Lower lobe of right lung (tissue), 2 donors: ENCODE measurements around the gene SMG9. TPM values are rescaled to one million over a fixed set of nuclear protein-coding genes. Genes with fewer than 3 reads are reported as not detected.
"Not testable (repeated sequence)": the region's sequence is repeated elsewhere in the genome, so short reads cannot be mapped to it uniquely, and the experiment has no call there.

ENCODE experiments used
- ATAC-seq, 2 donors: fragments of 200-7000 bp; cut with Tn5 transposase; one replicate each; pipeline ENCODE4 v1.9.1; 2020 to 2022; ENCODE audit warnings: mild to moderate bottlenecking in 2 of 2, moderate library complexity in 2 of 2
- DNase-seq: peaks from one replicate; pipeline ENCODE4 v3.0.0-alpha.2; 2020
- H3K27ac ChIP-seq: fragments of 200-600 bp; one replicate; pipeline ENCODE4 v1.8.0; 2022
- H3K27me3 ChIP-seq: fragments of 200-600 bp; one replicate; pipeline ENCODE4 v1.8.0; 2022; ENCODE audit warnings: low read depth
- H3K36me3 ChIP-seq: fragments of 200-600 bp; one replicate; pipeline ENCODE4 v1.8.0; 2022; ENCODE audit warnings: mild to moderate bottlenecking
- H3K4me1 ChIP-seq: fragments of 200-600 bp; one replicate; pipeline ENCODE4 v1.8.0; 2022
- H3K4me3 ChIP-seq: fragments of 200-600 bp; one replicate; pipeline ENCODE4 v1.8.0; 2022; ENCODE audit warnings: mild to moderate bottlenecking
- H3K9me3 ChIP-seq: fragments of 200-600 bp; one replicate; pipeline ENCODE4 v1.8.0; 2022
- CTCF ChIP-seq: fragments of 200-600 bp; IDR thresholded peaks from one replicate; pipeline ENCODE4 v1.8.0; 2022; ENCODE audit warnings: antibody characterized with exemption, mild to moderate bottlenecking
- intact Hi-C: fragments of 100-400 bp; cut with DNase I; formaldehyde crosslinking; loops from one replicate; pipeline ENCODE4 v1.11.0; 2022
- total RNA-seq: library from RNA; stranded (reverse); fragmentation: NEBNext Ultra II Directional; extraction: Animal tissue kit (Norgen Biotek cat#: 25700); gene quantifications from one replicate; pipeline ENCODE4 v1.2.1, GENCODE V29; 2021
- donor health status: DM: no; HTN: yes; CAD: no; lungs with severe emphysema.

SMG9 gene
- total RNA-seq, 1 donor from 2014 or later, result 47.3 TPM

- intact Hi-C loops, result no loop called here
- peak in 1 of 2 donors; percentile 18 for ATAC-seq
- peaks cover 15% of the 10 kb centered on the region for H3K9me3 ChIP-seq
- peak; percentile 59 for DNase-seq
- no peaks in the 10 kb centered on the region for H3K27me3 ChIP-seq
- TF ChIP-seq CTCF, result no peak
- H3K36me3 ChIP-seq, result no peaks in the 10 kb centered on the region
- no peak overlapping the region for H3K4me3 ChIP-seq
- H3K4me1 ChIP-seq, result no peaks in the 10 kb centered on the region
- H3K27ac ChIP-seq, result no peak overlapping the region
Measured at GRCh38 chr19:43688059-43688701, 66.6 kb downstream of the SMG9 start.

GRCh38 chr19:43687660-43687997 is 67.1 kb downstream of the SMG9 start:
- Histone ChIP-seq H3K36me3 (no peaks in the 10 kb centered on the region), H3K4me1 (no peaks in the 10 kb centered on the region), H3K4me3 (no peak overlapping the region), H3K9me3 (peaks cover 15% of the 10 kb centered on the region), H3K27ac (no peak overlapping the region), H3K27me3 (no peaks in the 10 kb centered on the region)
- intact Hi-C loops, result no loop called here
- ATAC-seq (peak; percentile 15 to 23), DNase-seq (no peak)
- no peak for TF ChIP-seq CTCF

GRCh38 chr19:43684326-43684725 is 70.4 kb downstream of the SMG9 start:
- ATAC-seq, result no peak
- Histone ChIP-seq H3K9me3 (no peaks in the 10 kb centered on the region), H3K27ac (no peak overlapping the region), H3K27me3 (no peaks in the 10 kb centered on the region), H3K4me1 (no peaks in the 10 kb centered on the region), H3K36me3 (no peaks in the 10 kb centered on the region), H3K4me3 (no peak overlapping the region)
- DNase-seq, result no peak
- no peak for TF ChIP-seq CTCF
- intact Hi-C loops, result no loop called here

GRCh38 chr19:43683905-43684304 is 70.9 kb downstream of the SMG9 start:
- ATAC-seq (no peak), DNase-seq (no peak)
- Histone ChIP-seq H3K9me3 (no peaks in the 10 kb centered on the region), H3K4me3 (no peak overlapping the region), H3K27me3 (no peaks in the 10 kb centered on the region), H3K36me3 (no peaks in the 10 kb centered on the region), H3K27ac (no peak overlapping the region), H3K4me1 (no peaks in the 10 kb centered on the region)
- no peak for TF ChIP-seq CTCF
- intact Hi-C loops, result no loop called here

- DNase-seq, result no peak
- no peaks in the 10 kb centered on the region for H3K4me1 ChIP-seq
Measured at GRCh38 chr19:43682824-43683661, 71.7 kb downstream of the SMG9 start.

GRCh38 chr19:43682269-43682668 is 72.5 kb downstream of the SMG9 start:
- H3K27ac ChIP-seq, H3K27me3 ChIP-seq, DNase-seq, H3K4me3 ChIP-seq, ATAC-seq, H3K9me3 ChIP-seq, H3K4me1 ChIP-seq, intact Hi-C loops, H3K36me3 ChIP-seq: not testable (repeated sequence)

More at GRCh38 chr19:43682824-43683661, 71.7 kb downstream of the SMG9 start:
- Histone ChIP-seq H3K27me3 (no peaks in the 10 kb centered on the region), H3K9me3 (no peaks in the 10 kb centered on the region), H3K36me3 (no peaks in the 10 kb centered on the region), H3K4me3 (no peak overlapping the region), H3K27ac (no peak overlapping the region)
- no peak for ATAC-seq
- no peak for TF ChIP-seq CTCF
- intact Hi-C loops, result no loop called here
